OCI-M1 (cell line): ENCODE measurements around the gene GRIN1.

Experiments used
- DNase-seq: peaks from one replicate; lab custom pipeline; 2025; lab: John Stamatoyannopoulos, UW

The GRIN1 gene

GRCh38 chr9:137216188-137216965, 77.4 kb downstream of the GRIN1 start:
- DNase-seq: no peak

GRCh38 chr9:137217276-137218211, 78.6 kb downstream of the GRIN1 start:
- DNase-seq: peak; percentile 86

GRCh38 chr9:137218212-137218753, 79.3 kb downstream of the GRIN1 start:
- DNase-seq: no peak
